Activated CD4-positive, alpha-beta T cell treated with anti-CD3 and anti-CD28 coated beads, Interleukin-2, amount 50 U/mL, for 1 hour (primary cell): Measurements from ENCODE around the gene PLCB2.

ENCODE experiments used
- DNase-seq: peaks from one replicate; pipeline ENCODE4 v3.0.0-alpha.2; 2020

The PLCB2 gene

GRCh38 chr15:40282869-40283614 is 24.7 kb downstream of the PLCB2 start, which contains the start of gene ANKRD63:
TSS of gene ANKRD63 (minus strand) at chr15:40283064. CDS start at chr15:40282586, 478 bp downstream.
- peak; percentile 38 for DNase-seq

DNA sequence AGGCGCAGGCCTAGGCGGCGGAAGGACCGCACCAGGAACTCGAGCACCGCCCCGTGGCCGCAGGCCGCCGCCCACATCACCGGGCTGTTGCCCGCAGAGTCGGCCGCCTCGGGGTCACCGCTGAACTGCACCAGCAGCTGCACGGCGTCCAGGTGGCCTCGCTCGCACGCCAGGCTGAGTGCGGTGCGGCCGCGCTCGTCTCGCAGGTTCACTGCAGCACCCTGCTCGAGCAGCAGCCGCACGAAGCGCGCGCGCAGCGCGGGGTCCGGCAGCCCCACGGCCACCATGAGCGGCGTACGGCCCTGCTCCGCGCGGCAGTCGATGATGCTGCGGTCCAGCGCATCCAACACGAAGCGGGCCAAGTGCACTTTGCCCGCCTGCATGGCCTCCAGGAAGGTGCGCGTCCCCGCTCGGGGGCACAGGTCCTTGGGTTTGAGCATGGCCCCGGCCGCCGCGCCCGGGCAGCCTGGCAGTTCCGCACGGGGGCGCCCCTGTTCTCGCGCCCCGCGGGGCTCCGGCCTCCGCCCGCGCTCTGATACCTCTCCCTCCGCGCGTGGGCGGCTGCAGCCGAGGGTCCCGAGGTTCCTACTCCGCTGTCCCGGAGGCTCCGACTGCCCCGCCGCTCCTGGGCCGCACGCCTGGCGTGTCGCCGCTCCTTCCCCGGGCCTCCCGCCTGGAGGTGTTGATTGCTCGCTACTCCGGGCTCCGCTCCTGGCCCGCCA is 25.4 kb downstream of the PLCB2 start:
- peak; percentile 46 for DNase-seq

- DNase-seq: no peak
Observed at GRCh38 chr15:40281801-40282146, 26.0 kb downstream of the PLCB2 start.

DNA sequence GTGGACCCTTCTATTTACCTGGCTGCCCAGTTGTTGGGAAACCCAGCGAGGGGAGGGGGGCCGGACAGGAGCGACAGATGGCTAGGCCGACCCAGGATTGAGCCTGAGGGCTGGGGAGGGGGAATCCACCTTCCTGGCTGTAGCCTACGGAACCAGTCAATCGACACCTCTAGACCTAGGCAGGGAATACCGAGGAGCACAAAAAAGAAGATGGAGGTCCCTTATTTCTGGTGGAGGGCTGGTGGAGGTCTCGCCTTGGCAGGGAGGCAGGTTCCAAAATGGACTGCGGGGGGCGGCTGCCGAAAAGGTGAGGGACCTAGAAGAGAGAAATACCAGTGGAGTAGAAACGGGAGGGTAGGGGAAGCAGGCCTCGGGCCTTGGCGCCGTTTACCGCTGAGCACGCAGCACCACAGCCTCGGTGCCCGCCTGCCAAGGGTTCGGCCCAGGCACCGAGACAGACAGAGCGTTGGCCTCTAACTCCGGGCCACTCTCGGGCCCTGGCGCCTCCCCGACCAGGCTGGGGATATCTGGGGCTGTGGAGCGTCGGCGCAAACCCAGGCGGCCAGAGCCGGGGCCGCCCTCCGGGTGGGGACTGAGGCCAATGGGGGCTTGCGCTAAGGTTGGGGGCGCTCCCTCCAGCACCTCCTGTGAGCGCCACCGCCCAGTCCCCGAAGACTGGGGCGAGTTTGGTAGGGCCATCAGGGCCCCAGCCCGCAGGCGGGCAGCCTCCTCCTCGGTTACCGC is 26.5 kb downstream of the PLCB2 start:
- DNase-seq: no peak

- DNase-seq: no peak
Observed at GRCh38 chr15:40280260-40281056, 27.3 kb downstream of the PLCB2 start.

DNA sequence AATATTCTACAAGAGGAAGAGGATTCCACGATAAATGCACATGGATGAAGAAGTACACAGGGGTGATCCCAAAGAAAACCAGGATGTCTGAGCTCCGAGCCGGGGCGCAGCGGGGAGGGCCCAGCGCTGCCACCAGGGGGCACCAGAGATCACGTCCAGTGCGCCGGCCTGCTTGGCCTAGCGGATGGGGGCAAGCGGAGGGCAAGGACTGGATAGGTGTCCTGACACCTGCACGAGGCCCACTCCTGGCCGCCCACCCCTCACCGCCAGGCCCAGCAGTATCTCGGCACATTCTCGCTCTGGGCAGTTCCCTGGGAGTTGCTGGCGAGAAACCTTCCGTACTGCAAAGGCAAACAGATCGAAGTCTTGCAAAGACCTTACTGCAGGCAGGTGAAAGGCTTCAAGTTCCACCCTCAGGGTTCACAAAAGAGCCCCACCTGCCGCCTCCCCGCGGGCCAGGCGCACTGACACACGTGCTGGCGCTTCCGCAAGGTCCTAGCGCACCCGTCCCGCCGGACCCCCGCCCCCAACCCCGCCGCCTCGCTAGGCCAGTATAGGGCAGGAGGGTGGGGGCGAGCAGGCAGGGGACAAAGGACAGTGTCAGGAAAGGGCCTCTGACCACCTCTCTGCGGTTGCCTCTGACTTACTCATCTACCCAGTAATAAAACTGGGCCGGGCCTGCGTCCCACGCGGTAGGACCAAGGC is 28.1 kb downstream of the PLCB2 start:
- peak; percentile 71 for DNase-seq

GRCh38 chr15:40278026-40278425 is 29.7 kb downstream of the PLCB2 start:
- DNase-seq: no peak

DNA sequence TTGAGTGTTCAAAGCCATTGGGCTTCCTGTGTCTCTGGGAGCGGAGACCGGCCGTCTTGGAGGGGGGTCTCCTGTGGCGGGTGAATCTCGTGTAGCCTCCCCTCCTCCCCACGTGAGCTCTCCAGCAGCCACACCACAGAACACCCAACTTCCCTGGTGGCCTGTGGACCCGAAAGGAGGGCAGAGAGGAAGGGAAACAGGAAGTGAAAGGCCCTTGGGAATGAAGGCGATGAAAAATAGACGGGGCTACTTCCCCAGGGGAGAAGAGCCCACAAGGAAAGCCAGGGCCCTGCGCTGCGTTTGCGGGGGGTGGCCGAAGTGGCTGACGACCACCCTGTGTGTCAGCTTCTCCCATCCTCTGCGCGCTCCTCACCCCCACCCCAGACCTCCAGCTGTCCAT is 30.3 kb downstream of the PLCB2 start:
- DNase-seq: no peak

GRCh38 chr15:40276927-40277326 is 30.8 kb downstream of the PLCB2 start:
- no peak for DNase-seq

DNA sequence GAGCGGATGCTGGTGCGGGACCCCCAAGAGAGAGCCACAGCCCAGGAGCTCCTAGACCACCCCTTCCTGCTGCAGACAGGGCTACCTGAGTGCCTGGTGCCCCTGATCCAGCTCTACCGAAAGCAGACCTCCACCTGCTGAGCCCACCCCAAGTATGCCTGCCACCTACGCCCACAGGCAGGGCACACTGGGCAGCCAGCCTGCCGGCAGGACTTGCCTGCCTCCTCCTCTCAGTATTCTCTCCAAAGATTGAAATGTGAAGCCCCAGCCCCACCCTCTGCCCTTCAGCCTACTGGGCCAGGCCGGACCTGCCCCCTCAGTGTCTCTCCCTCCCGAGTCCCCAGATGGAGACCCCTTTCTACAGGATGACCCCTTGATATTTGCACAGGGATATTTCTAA is 31.8 kb downstream of the PLCB2 start:
- no peak for DNase-seq

GRCh38 chr15:40275523-40275922 is 32.2 kb downstream of the PLCB2 start:
- DNase-seq: no peak

GRCh38 chr15:40274350-40275274 is 33.1 kb downstream of the PLCB2 start:
- peak; percentile 88 for DNase-seq

- no peak for DNase-seq
Observed at GRCh38 chr15:40273428-40273827, 34.3 kb downstream of the PLCB2 start.

- DNase-seq: no peak
Observed at GRCh38 chr15:40272485-40273056, 35.2 kb downstream of the PLCB2 start.

GRCh38 chr15:40271685-40272484 is 35.9 kb downstream of the PLCB2 start:
- DNase-seq: no peak

GRCh38 chr15:40270246-40270995 is 37.3 kb downstream of the PLCB2 start:
- DNase-seq: no peak

DNA sequence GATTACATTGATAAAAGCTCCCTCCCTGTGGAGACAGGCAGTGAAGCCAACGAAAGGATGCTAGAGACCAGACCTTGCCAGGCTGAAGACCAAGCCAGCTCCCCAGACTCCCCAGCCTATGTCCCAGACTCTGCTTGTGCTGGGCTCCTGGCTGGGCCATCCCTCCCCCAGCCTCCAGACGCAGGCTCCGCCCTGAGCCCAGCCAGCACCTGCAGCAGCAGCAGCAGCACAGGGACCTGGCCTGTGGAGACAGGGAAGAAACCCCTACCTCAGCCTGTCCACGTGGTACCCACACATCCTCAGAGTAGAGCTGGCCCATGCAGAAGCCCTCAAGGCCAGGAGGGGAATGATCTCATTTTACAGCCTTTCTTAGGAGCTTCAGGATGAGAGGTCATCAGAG is 38.1 kb downstream of the PLCB2 start:
- DNase-seq: no peak

DNA sequence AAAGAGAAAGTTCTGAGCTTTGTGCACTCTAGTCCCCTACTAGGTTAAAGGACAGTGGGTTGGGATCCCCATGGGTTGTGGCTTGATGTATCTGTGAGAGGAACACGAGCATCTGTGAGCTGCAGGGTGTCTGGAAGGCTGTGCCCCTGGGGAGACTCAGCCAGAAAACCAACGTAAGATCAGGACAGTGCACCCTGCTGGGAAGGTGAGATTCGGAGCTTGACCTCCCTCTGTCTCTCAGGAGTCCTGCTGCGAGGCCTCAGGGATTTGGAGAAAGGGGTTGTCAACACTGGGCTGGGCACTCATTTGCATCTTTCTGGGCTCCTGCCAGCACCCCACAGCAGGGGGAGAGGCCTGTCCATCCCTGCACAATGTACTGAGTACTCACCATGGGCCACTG is 40.1 kb downstream of the PLCB2 start:
- DNase-seq: no peak

DNA sequence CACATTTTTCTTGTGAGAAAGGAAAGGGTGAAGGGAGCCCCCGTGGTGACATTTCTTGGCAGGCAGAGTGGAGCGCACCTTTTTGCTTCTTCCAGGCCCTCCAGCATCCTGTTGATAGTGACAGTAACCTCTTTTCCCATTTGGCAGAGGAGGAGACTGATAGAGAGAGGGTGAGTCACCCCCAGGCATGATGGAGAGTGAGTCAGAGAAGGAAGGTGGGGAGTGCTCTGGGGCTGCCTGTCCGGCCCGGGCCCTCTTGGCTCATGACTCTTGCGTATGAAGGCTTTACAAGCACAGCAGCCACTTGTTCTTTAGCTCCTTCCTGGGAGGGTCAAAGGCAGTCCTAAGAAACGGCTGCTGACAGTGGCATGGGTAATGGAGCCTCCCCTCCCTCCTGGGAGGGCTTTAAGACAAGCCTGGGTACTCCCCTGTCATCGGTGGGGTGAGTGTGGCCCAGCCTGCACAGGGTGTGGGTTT is 40.9 kb downstream of the PLCB2 start:
- no peak for DNase-seq
